A549 (cell line): Measurements from ENCODE around the gene ADD1. TPM values are rescaled to one million over a fixed set of nuclear protein-coding genes. Genes with fewer than 3 reads are reported as not detected.
A peak's percentile ranks its signal among the peaks of the same experiment; 100 is the strongest.

Experiments used
- ATAC-seq, 2 experiments: fragments of 200-7000 bp in 1 of 2; fragments of >200 bp in 1 of 2; cut with Nextera tagmentation in 1 of 2; cut with Tn5 transposase in 1 of 2; 3 replicates each; pipeline versions ENCODE4 v1.8.0 to v1.9.1; 2018 to 2020; ENCODE audit warnings: mild to moderate bottlenecking in 1 of 2, moderate library complexity in 1 of 2
- CTCF ChIA-PET: fragments of 300-600 bp; sonication (Branson Sonifier 250); formaldehyde crosslinking; extraction: SDS; loops from one replicate; lab custom pipeline; 2021; ENCODE audit warnings: antibody characterized with exemption, inconsistent platforms; lab: Yijun Ruan, JAX
- POLR2A ChIA-PET: fragments of 350-600 bp; formaldehyde crosslinking; extraction: SDS; loops from one replicate; lab custom pipeline; 2021; ENCODE audit warnings: antibody characterized with exemption, inconsistent platforms; lab: Yijun Ruan, JAX
- DNase-seq, 2 experiments: peaks; one replicate each; pipeline versions ENCODE4 v3.0.0 to v3.0.0-alpha.2; 2011 to 2016; ENCODE audit warnings: low read depth in 1 of 2, low spot score in 1 of 2
- FAIRE-seq: peaks from 2 replicates; lab custom pipeline; 2011; peaks lifted over from hg19 to GRCh38; lab: Jason Lieb, UNC
- H3K27ac ChIP-seq, 2 experiments: fragments of >200 bp; sonication (Bioruptor Twin); formaldehyde crosslinking; 3 replicates each; pipeline ENCODE4 v1.5.1; 2016 to 2017
- H3K4me1 ChIP-seq: fragments of >200 bp; sonication (Bioruptor Twin); formaldehyde crosslinking; 3 replicates; pipeline ENCODE4 v1.6.1; 2016
- H3K4me2 ChIP-seq: fragments of >200 bp; sonication (Bioruptor Twin); formaldehyde crosslinking; 3 replicates; pipeline ENCODE4 v1.6.1; 2016
- H3K4me3 ChIP-seq: fragments of >200 bp; sonication (Bioruptor Twin); formaldehyde crosslinking; 3 replicates; pipeline ENCODE4 v1.5.1; 2016
- H3K9me3 ChIP-seq: fragments of >200 bp; sonication (Bioruptor Twin); formaldehyde crosslinking; 3 replicates; pipeline ENCODE4 v1.6.1; 2016
- CHD2 ChIP-seq: fragments of 150-350 bp; IDR thresholded peaks from 2 replicates; pipeline ENCODE4 v1.6.1; 2014; ENCODE audit warnings: low read length; ENCODE audit not compliant: partially characterized antibody
- CHD4 ChIP-seq: fragments of 200-600 bp; sonication (generic); IDR thresholded peaks from 2 replicates; pipeline ENCODE4 v1.6.1; 2016; ENCODE audit warnings: antibody characterized with exemption, mild to moderate bottlenecking, borderline replicate concordance
- EP300 ChIP-seq, 2 experiments: fragments of >200 bp; sonication (Bioruptor Twin); formaldehyde crosslinking; IDR thresholded peaks; 2 replicates in 1 of 2; 3 replicates in 1 of 2; pipeline ENCODE4 v1.6.1; 2016 to 2017
- GATA3 ChIP-seq: IDR thresholded peaks from 2 replicates; pipeline ENCODE4 v1.6.1; 2012; ENCODE audit warnings: borderline replicate concordance
- HDAC2 ChIP-seq: fragments of 200-600 bp; sonication (generic); IDR thresholded peaks from 2 replicates; pipeline ENCODE4 v1.6.1; 2016
- HOXB5 ChIP-seq: fragments of 250-450 bp; sonication (Bioruptor Pico); IDR thresholded peaks from 2 replicates; pipeline ENCODE4 v1.5.0; 2020; ENCODE audit warnings: mild to moderate bottlenecking, moderate library complexity
- MAFK ChIP-seq: fragments of 450-650 bp; IDR thresholded peaks from 2 replicates; pipeline ENCODE4 v1.6.1; 2014; ENCODE audit not compliant: partially characterized antibody
- MAX ChIP-seq: IDR thresholded peaks from 2 replicates; pipeline ENCODE4 v1.6.1; 2012
- MAZ ChIP-seq: fragments of 150-350 bp; IDR thresholded peaks from 2 replicates; pipeline ENCODE4 v1.6.1; 2014; ENCODE audit warnings: antibody characterized with exemption, low read depth, low read length, borderline replicate concordance
- NFE2L2 ChIP-seq: fragments of 150-350 bp; conservative IDR thresholded peaks from 2 replicates; pipeline ENCODE4 v1.6.1; 2014; ENCODE audit warnings: low read length
- RARB ChIP-seq: fragments of 250-450 bp; sonication (Bioruptor Pico); IDR thresholded peaks from 2 replicates; pipeline ENCODE4 v1.8.0; 2021; ENCODE audit warnings: mild to moderate bottlenecking, moderate library complexity
- RFX5 ChIP-seq: fragments of 450-650 bp; IDR thresholded peaks from 2 replicates; pipeline ENCODE4 v1.7.1; 2014; ENCODE audit warnings: antibody characterized with exemption, mild to moderate bottlenecking, moderate library complexity
- RNF2 ChIP-seq: fragments of 200-600 bp; sonication (generic); IDR thresholded peaks from 2 replicates; pipeline ENCODE4 v1.6.1; 2016; ENCODE audit warnings: low read depth, mild to moderate bottlenecking, antibody characterized with exemption, moderate library complexity, borderline replicate concordance
- ZNF302 ChIP-seq: fragments of 250-450 bp; sonication (Bioruptor Pico); IDR thresholded peaks from 2 replicates; pipeline ENCODE4 v1.9.0; 2021; ENCODE audit warnings: inconsistent platforms, mild to moderate bottlenecking, moderate library complexity
- WGBS: methylation state at CpG from one replicate; pipeline ENCODE4 v1.1.6; 2017; ENCODE audit errors: missing lambda C conversion rate; 5-methylcytosine and 5-hydroxymethylcytosine counted together
- polyA plus RNA-seq, 4 experiments: library from polyadenylated mRNA; depleted of rRNA in 3 of 4; stranded (reverse); fragments of >200 nt; fragmentation: RNase III in 1 of 4; extraction: RNeasy Plus Mini Kit Qiagen cat#74134 plus additional on column Dnase treatment in 1 of 4; gene quantifications; 2 replicates in 3 of 4; 3 replicates in 1 of 4; pipeline ENCODE4 v1.2.3, GENCODE V29; 2011 to 2017

The ADD1 gene
- polyA plus RNA-seq, 2 of the 4 experiments (the other 2 are of a cell fraction): 59.7 to 60.3 TPM

GRCh38 chr4:2971275-2971674 is 127.6 kb downstream of the ADD1 start:
- POLR2A ChIA-PET: no interaction called here

GRCh38 chr4:2977211-2978088 is 133.8 kb downstream of the ADD1 start:
- TF ChIP-seq MAX (peak; percentile 30; the same call in 1 of the 2 replicates), CHD2 (no peak)
- no peak overlapping the region for H3K27ac ChIP-seq
- ATAC-seq (peak; percentile 45 to 61; a peak in 2 of 6 replicates), DNase-seq (no peak), FAIRE-seq (no peak)
- no peak overlapping the region for H3K4me3 ChIP-seq
- no peaks in the 10 kb centered on the region; the same call in 2 of the 3 replicates for H3K9me3 ChIP-seq
- ChIA-PET CTCF (interaction anchor here (1.0 to 2.8 kb wide), 18 partner anchors 10 to 72 kb away, joined by 3 to 11 read pairs (median 3); partner anchors contain the start of genes GRK4 and NOP14), POLR2A (interaction anchor here (2.0 kb wide), 1 partner anchor 14 kb away, joined by 7 read pairs; the partner anchor contains the start of genes GRK4 and NOP14)
- H3K4me2 ChIP-seq: no peak overlapping the region
- WGBS: 74% methylated on average over 14 of the region's 14 CpGs
- H3K4me1 ChIP-seq: peaks cover 8% of the 10 kb centered on the region; the same call in 2 of the 3 replicates

More at GRCh38 chr4:2971275-2971674, 127.6 kb downstream of the ADD1 start:
- H3K27ac ChIP-seq: no peak overlapping the region
- CTCF ChIA-PET: no interaction called here
- ATAC-seq (no peak), DNase-seq (no peak), FAIRE-seq (no peak)
- no peaks in the 10 kb centered on the region for H3K9me3 ChIP-seq
- TF ChIP-seq RARB: no peak
- TF ChIP-seq RFX5: no peak
- no peak for TF ChIP-seq HDAC2
- no peak for TF ChIP-seq ZNF302
- TF ChIP-seq MAZ: no peak
- TF ChIP-seq EP300 (IDR thresholded peaks at IDR 0.05): no peak
- no peak for TF ChIP-seq CHD2
- no peak for TF ChIP-seq NFE2L2
- no peak for TF ChIP-seq CHD4
- TF ChIP-seq RNF2: no peak
- TF ChIP-seq GATA3: no peak
- no peak for TF ChIP-seq HOXB5 (CRISPR knock-in tag)
- no peak for TF ChIP-seq MAFK
- no peak for TF ChIP-seq MAX
- WGBS: 82% methylated on average over 3 of the region's 3 CpGs
- no peak overlapping the region for H3K4me3 ChIP-seq
- no peak overlapping the region for H3K4me2 ChIP-seq
- no peaks in the 10 kb centered on the region for H3K4me1 ChIP-seq

Other genes starting within 250 kb of the ADD1 start
- 17.3 and 20.0 TPM in 2 replicates for gene TNIP2, start 87.5 kb upstream of the ADD1 start, polyA plus RNA-seq (2011; rRNA removed)
- 24.0 to 28.1 TPM (median 27.9 TPM) in 3 replicates for gene TNIP2, start 87.5 kb upstream of the ADD1 start, polyA plus RNA-seq (2017; fragmentation: RNase III; extraction: RNeasy Plus Mini Kit Qiagen cat#74134 plus additional on column Dnase treatment)
- 6.0 and 7.1 TPM in 2 replicates for gene SH3BP2, start 50.8 kb upstream of the ADD1 start, polyA plus RNA-seq (2011; rRNA removed)
- 3.3 to 5.1 TPM (median 4.4 TPM) in 3 replicates for gene SH3BP2, start 50.8 kb upstream of the ADD1 start, polyA plus RNA-seq (2017; fragmentation: RNase III; extraction: RNeasy Plus Mini Kit Qiagen cat#74134 plus additional on column Dnase treatment)
- gene NOP14, start 119.6 kb downstream of the ADD1 start, polyA plus RNA-seq (2011; rRNA removed): 16.2 and 18.9 TPM in 2 replicates
- 29.3 to 31.1 TPM (median 30.2 TPM) in 3 replicates for gene NOP14, start 119.6 kb downstream of the ADD1 start, polyA plus RNA-seq (2017; fragmentation: RNase III; extraction: RNeasy Plus Mini Kit Qiagen cat#74134 plus additional on column Dnase treatment)
- 0.76 and 1.1 TPM in 2 replicates for gene GRK4, start 119.7 kb downstream of the ADD1 start, polyA plus RNA-seq (2011; rRNA removed)
- gene GRK4, start 119.7 kb downstream of the ADD1 start, polyA plus RNA-seq (2017; fragmentation: RNase III; extraction: RNeasy Plus Mini Kit Qiagen cat#74134 plus additional on column Dnase treatment): 0.96 to 1.3 TPM (median 1.00 TPM) in 3 replicates
- gene HTT-AS, start 230.7 kb downstream of the ADD1 start, polyA plus RNA-seq (2011; rRNA removed): not detected in 2 replicates
- not detected in 3 replicates for gene HTT-AS, start 230.7 kb downstream of the ADD1 start, polyA plus RNA-seq (2017; fragmentation: RNase III; extraction: RNeasy Plus Mini Kit Qiagen cat#74134 plus additional on column Dnase treatment)
- gene HTT, start 230.8 kb downstream of the ADD1 start, polyA plus RNA-seq (2011; rRNA removed): 16.9 and 21.5 TPM in 2 replicates
- gene HTT, start 230.8 kb downstream of the ADD1 start, polyA plus RNA-seq (2017; fragmentation: RNase III; extraction: RNeasy Plus Mini Kit Qiagen cat#74134 plus additional on column Dnase treatment): 13.3 to 14.5 TPM (median 14.0 TPM) in 3 replicates